ENCODE data around the gene LASP1. TPM values are rescaled to one million over a fixed set of nuclear protein-coding genes. Genes with fewer than 3 reads are reported as not detected.

LASP1 gene
- total and polyA plus RNA-seq, 8 donors: 141 to 175 (median 156) TPM

- TF ChIP-seq CTCF (IDR thresholded peaks at IDR 0.05): no peak
- H3K4me3 ChIP-seq: no peak overlapping the region
- H3K27ac ChIP-seq: peak overlapping the region in 1 of 2 donors; percentile 98
- intact Hi-C loops (cut with DNase I): no loop called here
- H3K36me3 ChIP-seq: peaks cover 0 to 22% of the 10 kb centered on the region in 2 donors
- no peaks in the 10 kb centered on the region for H3K27me3 ChIP-seq
- no peaks in the 10 kb centered on the region for H3K9me3 ChIP-seq
- H3K4me1 ChIP-seq: peaks cover 45 to 75% of the 10 kb centered on the region in 2 donors
- DNase-seq: no peak
- no peak for ATAC-seq
These were observed 4.0 kb downstream of the LASP1 start for GRCh38 chr17:38873640-38874380.

DNA sequence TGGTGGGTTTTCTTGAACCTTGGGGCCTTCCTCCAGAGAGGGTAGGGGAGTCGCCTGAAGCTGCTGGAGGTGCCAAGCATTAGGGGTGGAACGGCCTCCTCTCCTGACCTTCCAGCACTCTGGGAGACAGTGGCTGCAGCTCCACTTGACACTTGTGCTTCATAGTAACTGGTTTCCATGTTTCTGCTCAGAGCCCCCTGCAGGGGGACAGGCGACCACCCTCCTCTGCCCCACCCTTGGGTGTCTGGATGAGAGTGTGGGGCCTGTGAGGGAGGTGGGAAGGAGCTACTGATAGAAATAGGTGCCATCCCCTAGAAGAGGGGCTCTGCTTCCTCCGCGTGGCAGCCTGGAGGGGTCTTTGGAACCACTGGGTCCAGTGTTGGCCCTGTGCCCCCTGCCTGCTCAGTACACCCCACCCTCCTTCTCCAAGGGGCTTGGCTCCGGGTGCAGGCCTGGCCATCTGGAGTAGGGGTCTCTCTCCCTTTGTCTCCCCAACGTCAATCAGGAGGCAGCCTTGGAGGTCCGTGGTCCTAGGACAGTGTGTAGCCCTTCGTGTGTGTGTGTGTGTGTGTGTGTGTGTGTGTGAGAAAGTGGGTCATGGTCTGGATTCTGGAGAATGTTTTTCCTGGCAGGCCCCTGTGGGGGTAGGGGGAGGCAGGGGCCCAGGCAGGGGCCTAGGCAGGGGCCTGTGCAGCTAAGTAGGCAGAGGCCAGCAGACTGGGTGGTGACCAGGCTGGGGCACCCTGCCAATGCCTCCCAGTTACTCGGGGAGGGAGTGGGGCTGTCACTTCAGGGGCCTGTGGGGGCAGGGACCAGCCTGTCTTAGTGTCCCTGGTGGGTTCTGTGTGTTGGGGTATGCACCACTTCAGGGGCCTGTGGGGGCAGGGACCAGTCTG lies 4.9 kb downstream of the LASP1 start:
- intact Hi-C loops (cut with DNase I): no loop called here
- Histone ChIP-seq H3K27me3 (no peaks in the 10 kb centered on the region), H3K27ac (peak overlapping the region in 1 of 2 donors; percentile 98), H3K4me3 (no peak overlapping the region), H3K36me3 (peaks cover 0 to 30% of the 10 kb centered on the region in 2 donors), H3K4me1 (peaks cover 47 to 83% of the 10 kb centered on the region in 2 donors), H3K9me3 (no peaks in the 10 kb centered on the region)
- TF ChIP-seq CTCF (IDR thresholded peaks at IDR 0.05): no peak
- ATAC-seq (no peak), DNase-seq (peak in 1 of 4 donors; percentile 44)

GRCh38 chr17:38875477-38876075 lies 5.7 kb downstream of the LASP1 start:
- no peaks in the 10 kb centered on the region for H3K9me3 ChIP-seq
- H3K4me1 ChIP-seq: peaks cover 55 to 91% of the 10 kb centered on the region in 2 donors
- no peaks in the 10 kb centered on the region for H3K27me3 ChIP-seq
- intact Hi-C loops (cut with DNase I): no loop called here
- peak overlapping the region in 1 of 2 donors; percentile 37 for H3K27ac ChIP-seq
- no peak for ATAC-seq
- H3K36me3 ChIP-seq: peaks cover 0 to 39% of the 10 kb centered on the region in 2 donors
- H3K4me3 ChIP-seq: no peak overlapping the region
- TF ChIP-seq CTCF (IDR thresholded peaks at IDR 0.05): no peak
- no peak for DNase-seq

DNA sequence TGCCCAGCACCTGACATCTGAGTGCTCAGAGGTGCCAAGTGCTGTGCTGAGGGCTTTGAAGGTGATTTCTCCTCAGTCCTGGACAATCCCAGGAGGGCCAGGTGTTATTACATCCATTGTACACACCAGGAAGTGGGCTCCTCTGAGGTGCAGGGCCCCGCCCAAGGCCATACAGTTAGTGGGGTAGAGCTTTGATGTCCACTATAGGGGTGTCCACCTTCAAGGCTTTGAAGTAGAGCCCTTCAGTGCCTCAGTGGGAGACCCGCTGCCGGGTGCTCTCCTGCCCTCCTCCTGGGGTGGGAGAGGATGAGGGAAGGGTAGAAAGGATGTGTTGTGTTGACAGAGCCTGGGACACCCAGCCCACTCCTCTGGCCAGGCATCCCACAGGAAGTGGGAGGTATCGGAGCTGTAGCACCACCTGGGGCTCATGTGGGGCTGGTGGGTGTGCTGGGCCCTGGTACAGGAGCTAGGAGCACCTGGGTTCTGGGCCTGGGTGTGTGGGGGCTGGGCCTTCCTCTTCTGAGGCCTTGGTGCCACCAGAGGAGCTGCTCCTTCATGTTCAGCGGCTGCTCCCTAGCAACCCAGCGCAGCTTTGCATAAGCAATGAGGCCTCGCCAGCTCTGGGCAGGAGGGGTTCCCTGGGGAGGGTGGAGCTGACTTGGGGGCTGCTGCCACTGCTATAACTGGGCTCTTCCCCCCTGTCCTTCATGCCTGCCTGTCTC lies 7.4 kb downstream of the LASP1 start:
- ATAC-seq (no peak), DNase-seq (no peak)
- no peak overlapping the region for H3K4me3 ChIP-seq
- peaks cover 64 to 100% of the 10 kb centered on the region in 2 donors for H3K4me1 ChIP-seq
- peak overlapping the region in 1 of 2 donors; percentile 66 for H3K27ac ChIP-seq
- H3K27me3 ChIP-seq: no peaks in the 10 kb centered on the region
- intact Hi-C loops (cut with DNase I): no loop called here
- no peaks in the 10 kb centered on the region for H3K9me3 ChIP-seq
- TF ChIP-seq CTCF (IDR thresholded peaks at IDR 0.05): no peak
- H3K36me3 ChIP-seq: peaks cover 0 to 56% of the 10 kb centered on the region in 2 donors
